ENCODE measurements around the gene SRR.

- TF ChIP-seq CTCF (IDR thresholded peaks at IDR 0.05 in 2 of 3, conservative IDR thresholded peaks at IDR 0.05 in 1 of 3; ENCODE audit: control insufficient read depth in 2 of 3, extremely low read depth in 1 of 3, insufficient read depth in 1 of 3, low read depth in 3 of 3, low read length in 3 of 3) = no peak
- TF ChIP-seq POLR2A (IDR thresholded peaks at IDR 0.05; ENCODE audit: low read depth, low read length) = no peak
Measured at GRCh38 chr17:2274414-2274813, 29.3 kb upstream of the SRR start.
